GM10266 (cell line): ENCODE data around the gene TTLL12.

Source experiments
- DNase-seq: peaks from one replicate; pipeline ENCODE4 v3.0.0; 2012; ENCODE audit errors: extremely low spot score
- CTCF ChIP-seq: IDR thresholded peaks from 2 replicates; pipeline ENCODE4 v1.5.1; 2012; ENCODE audit warnings: mild to moderate bottlenecking, low read depth; ENCODE audit not compliant: control insufficient read depth, insufficient read depth; ENCODE audit errors: missing control alignments

Gene TTLL12

GRCh38 chr22:43144949-43145348, 42.0 kb downstream of the TTLL12 start:
- no peak for TF ChIP-seq CTCF
- no peak for DNase-seq

DNA sequence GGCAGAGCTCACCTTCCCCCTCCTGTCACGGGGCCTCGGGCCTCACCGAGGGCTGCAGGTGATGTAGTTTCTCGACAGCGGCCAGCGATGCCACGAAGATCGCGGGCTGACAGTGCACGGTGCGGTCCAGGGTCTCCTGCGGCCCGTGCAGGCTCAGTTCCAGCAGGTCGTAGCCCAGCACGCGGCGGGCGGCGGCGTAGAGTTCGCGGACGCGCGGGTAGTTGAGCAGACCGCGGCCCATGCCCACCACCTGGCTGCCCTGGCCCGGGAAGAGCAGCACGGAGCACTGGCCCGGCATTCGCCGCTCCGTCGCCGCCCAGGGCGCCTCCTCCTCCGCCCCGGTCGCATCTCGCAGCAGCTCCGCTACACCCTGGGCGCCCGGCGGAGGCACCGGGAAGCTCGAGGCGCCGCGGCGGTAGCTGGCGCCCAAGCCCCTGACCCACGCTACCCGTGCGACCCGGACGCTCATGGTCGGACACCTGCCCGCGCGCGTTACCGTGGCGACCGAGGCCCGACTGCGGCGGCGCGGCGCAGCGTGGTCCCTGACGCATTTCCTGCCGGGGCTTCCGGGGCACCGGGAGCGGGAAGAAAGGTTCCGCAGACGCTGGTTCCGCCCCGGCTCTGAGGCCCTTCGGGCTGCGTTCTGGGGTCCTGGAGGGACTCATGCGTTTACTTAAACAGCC, 43.9 kb downstream of the TTLL12 start, which contains the start of gene MCAT:
TSS of gene MCAT (minus strand) at position 519 of the 683 bp plus-strand sequence. CDS start at position 469, 50 bp downstream.
- no peak for TF ChIP-seq CTCF
- peak; percentile 94 for DNase-seq

DNA sequence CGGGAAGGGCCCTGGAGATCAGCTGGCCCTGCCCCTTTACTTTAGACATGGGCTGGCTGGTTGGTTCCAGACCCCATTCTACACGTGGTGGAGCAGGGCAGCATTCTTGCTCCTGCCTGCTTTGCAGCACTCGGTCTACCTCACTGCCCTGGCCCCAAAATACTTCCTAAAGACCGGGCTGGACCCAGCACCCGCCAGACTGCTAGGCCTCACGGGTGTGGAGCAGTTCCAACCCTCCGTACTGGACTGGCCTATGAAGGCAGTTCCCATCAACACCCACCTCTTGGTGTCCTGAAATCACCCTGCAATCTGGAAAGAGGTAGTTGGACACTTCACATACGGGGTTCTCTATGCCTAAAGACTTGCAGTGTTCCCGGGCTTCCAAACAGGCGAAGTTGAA, 50.1 kb downstream of the TTLL12 start:
- TF ChIP-seq CTCF: no peak
- no peak for DNase-seq

DNA sequence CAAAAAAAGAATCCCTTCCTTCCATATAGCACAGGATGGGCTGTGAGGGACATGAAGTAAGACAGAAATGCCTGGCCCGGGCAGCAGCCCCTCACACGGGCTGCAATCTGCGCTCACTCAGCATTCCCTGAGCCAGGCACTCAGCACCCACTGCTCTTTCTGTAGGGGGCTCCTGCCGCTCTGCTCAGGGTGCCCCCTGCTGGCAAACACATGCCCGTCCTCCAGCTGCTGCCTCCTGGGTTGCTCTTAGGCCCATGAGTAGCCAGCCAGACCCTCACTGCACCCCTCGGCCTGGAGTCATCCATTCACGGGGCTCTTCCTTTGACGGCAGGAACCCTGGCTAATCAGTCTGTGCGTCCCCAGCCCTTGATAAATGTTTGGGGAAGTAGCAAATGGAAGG, 50.7 kb downstream of the TTLL12 start:
- peak; percentile 80 for TF ChIP-seq CTCF
- peak; percentile 78 for DNase-seq

- DNase-seq: no peak
- TF ChIP-seq CTCF: no peak
Measured at GRCh38 chr22:43135565-43135964, 51.4 kb downstream of the TTLL12 start.

DNA sequence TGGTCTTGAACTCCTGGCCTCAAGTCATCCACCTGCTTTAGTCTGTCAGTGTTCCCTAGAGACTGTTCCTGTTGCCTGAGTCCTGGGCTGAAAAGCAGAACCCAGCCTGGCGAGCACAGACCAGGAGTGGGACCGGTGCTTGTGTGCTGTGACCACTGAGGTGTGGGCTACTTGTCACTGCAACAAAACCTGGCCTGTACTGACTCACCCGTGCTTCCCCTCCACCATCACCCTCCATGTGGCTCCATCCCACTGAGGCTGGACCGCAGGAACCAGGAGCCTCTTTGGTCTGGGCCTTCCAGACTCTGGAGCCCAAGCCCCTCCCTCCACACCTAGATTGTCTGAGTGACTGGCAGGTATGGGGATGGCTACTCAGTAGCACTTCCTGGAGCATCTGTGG, 52.4 kb downstream of the TTLL12 start:
- TF ChIP-seq CTCF: no peak
- no peak for DNase-seq

GRCh38 chr22:43133401-43133800, 53.5 kb downstream of the TTLL12 start:
- no peak for DNase-seq
- TF ChIP-seq CTCF: no peak
